Measurements from ENCODE around the gene CLDN6.
A peak's percentile ranks its signal among the peaks of the same experiment; 100 is the strongest.
"Not testable (repeated sequence)": the region's sequence is repeated elsewhere in the genome, so short reads cannot be mapped to it uniquely, and the experiment has no call there.

Gene CLDN6

GRCh38 chr16:3017794-3018506 is at the start of gene CLDN6:
Gene CLDN6, minus strand, starts transcription at chr16:3018183. Its CDS starts 2,162 bp downstream, at chr16:3016021.
- DNase-seq, result peak; percentile 23

GRCh38 chr16:3066440-3066748 is 48.4 kb upstream of the CLDN6 start:
- no peak for DNase-seq

- DNase-seq, result no peak
Observed at GRCh38 chr16:3065742-3066439, 47.9 kb upstream of the CLDN6 start.

GRCh38 chr16:3065069-3065741 is 47.2 kb upstream of the CLDN6 start, which contains the start of gene IL32:
Gene IL32, plus strand, starts transcription at chr16:3065640. Its CDS starts 172 bp downstream, at chr16:3065812.
- no peak for DNase-seq

GRCh38 chr16:3063625-3064386 is 45.8 kb upstream of the CLDN6 start:
- DNase-seq, result peak; percentile 46

- no peak for DNase-seq
Observed at GRCh38 chr16:3062553-3062952, 44.6 kb upstream of the CLDN6 start.

GRCh38 chr16:3060339-3061127 is 42.5 kb upstream of the CLDN6 start:
- DNase-seq, result no peak

GRCh38 chr16:3059723-3060242 is 41.8 kb upstream of the CLDN6 start:
- DNase-seq, result no peak

- DNase-seq, result peak; percentile 94
Observed at GRCh38 chr16:3059041-3059722, 41.2 kb upstream of the CLDN6 start.

GRCh38 chr16:3058139-3059030 is 40.4 kb upstream of the CLDN6 start:
- DNase-seq, result peak; percentile 54

- no peak for DNase-seq
Observed at GRCh38 chr16:3057181-3058138, 39.5 kb upstream of the CLDN6 start.

- no peak for DNase-seq
Observed at GRCh38 chr16:3056336-3057180, 38.6 kb upstream of the CLDN6 start.

GRCh38 chr16:3055734-3056115 is 37.7 kb upstream of the CLDN6 start:
- DNase-seq, result not testable (repeated sequence)

- no peak for DNase-seq
Observed at GRCh38 chr16:3054965-3055733, 37.2 kb upstream of the CLDN6 start.

- not testable (repeated sequence) for DNase-seq
Observed at GRCh38 chr16:3053330-3053710, 35.3 kb upstream of the CLDN6 start.

- DNase-seq, result not testable (repeated sequence)
Observed at GRCh38 chr16:3052571-3053329, 34.8 kb upstream of the CLDN6 start.

GRCh38 chr16:3051494-3051893 is 33.5 kb upstream of the CLDN6 start:
- no peak for DNase-seq

Measured in OCI-M1 (cell line).